Spleen (tissue), 11 donors: ENCODE measurements around the gene IGSF9B. TPM values are rescaled to one million over a fixed set of nuclear protein-coding genes. Genes with fewer than 3 reads are reported as not detected.

Experiments used
- DNase-seq: peaks from one replicate; pipeline ENCODE4 v3.0.0-alpha.2; 2020
- H3K27ac ChIP-seq, 8 donors: fragments of 200-600 bp; sonication (generic) in 7 of 8; 1 replicate in 4 of 8; 2 replicates in 4 of 8; pipeline versions ENCODE4 v1.5.0 to v1.8.0; 2016 to 2021; ENCODE audit warnings: inconsistent platforms in 4 of 8, mild to moderate bottlenecking in 4 of 8, moderate library complexity in 1 of 8
- H3K27me3 ChIP-seq, 7 donors: fragments of 200-600 bp; sonication (generic) in 6 of 7; replicated peaks in 1 of 7; 1 replicate in 4 of 7; 2 replicates in 3 of 7; pipeline versions ENCODE4 v1.5.0 to v1.8.0; 2016 to 2021; ENCODE audit warnings: inconsistent platforms in 3 of 7, mild to moderate bottlenecking in 1 of 7
- H3K36me3 ChIP-seq, 6 donors: fragments of 200-600 bp; sonication (generic) in 5 of 6; 1 replicate in 4 of 6; 2 replicates in 2 of 6; pipeline versions ENCODE4 v1.5.0 to v1.8.0; 2016 to 2021; ENCODE audit warnings: inconsistent platforms in 2 of 6
- H3K4me1 ChIP-seq, 6 donors: fragments of 200-600 bp; sonication (generic) in 5 of 6; 1 replicate in 3 of 6; 2 replicates in 3 of 6; pipeline versions ENCODE4 v1.5.0 to v1.8.0; 2016 to 2021; ENCODE audit warnings: inconsistent platforms in 3 of 6
- H3K4me3 ChIP-seq, 8 donors: fragments of 200-600 bp; sonication (generic) in 7 of 8; 1 replicate in 4 of 8; 2 replicates in 4 of 8; pipeline versions ENCODE4 v1.5.0 to v1.8.0; 2016 to 2021; ENCODE audit warnings: inconsistent platforms in 4 of 8, mild to moderate bottlenecking in 4 of 8, moderate library complexity in 2 of 8
- H3K9me3 ChIP-seq, 8 donors: fragments of 200-600 bp; sonication (generic) in 7 of 8; 1 replicate in 4 of 8; 2 replicates in 4 of 8; pipeline versions ENCODE4 v1.5.0 to v1.8.0; 2016 to 2021; ENCODE audit warnings: inconsistent platforms in 4 of 8
- POLR2A ChIP-seq, 3 donors: fragments of 450-650 bp; IDR thresholded peaks; one replicate each; pipeline ENCODE4 v1.5.1; 2017; ENCODE audit warnings: antibody characterized with exemption in 3 of 3, mild to moderate bottlenecking in 1 of 3
- POLR2AphosphoS5 ChIP-seq, 3 donors: sonication (generic); formaldehyde crosslinking; IDR thresholded peaks; one replicate each; pipeline ENCODE4 v1.5.1; 2017; ENCODE audit warnings: antibody characterized with exemption in 3 of 3
- WGBS, 5 donors: extraction: QIAGEN DNeasy Blood & Tissue Kit in 3 of 5; methylation state at CpG; one replicate each; pipeline versions ENCODE4 v1.1.5 to v1.1.7; 2013 to 2018; 5-methylcytosine and 5-hydroxymethylcytosine counted together
- intact Hi-C: fragments of 100-400 bp; cut with DNase I; formaldehyde crosslinking; loops from one replicate; pipeline ENCODE4 v1.15.0; 2023; ENCODE audit warnings: low total_unique reads
- polyA plus RNA-seq, 3 donors: library from polyadenylated mRNA; stranded (reverse); fragments of 200-250 nt; gene quantifications; one replicate each; pipeline ENCODE4 v1.2.1, GENCODE V29; 2013
- total RNA-seq, 7 donors: library from RNA; depleted of rRNA in 3 of 7; stranded (reverse); fragments of >200 nt in 3 of 7; fragmentation: NEBNext Ultra II Directional in 4 of 7; extraction: Animal tissue kit (Norgen Biotek cat#: 25700) in 4 of 7; gene quantifications; one replicate each; pipeline versions ENCODE4 v1.1.0 to v1.2.1, GENCODE V29; 2016 to 2021
- TF ChIP-seq, protein P1 (sequence below), 11 experiments: fragments of 200-600 bp in 7 of 11; fragments of 450-650 bp in 4 of 11; sonication (generic) in 4 of 11; IDR thresholded peaks in 8 of 11; conservative IDR thresholded peaks in 3 of 11; 1 replicate in 7 of 11; 2 replicates in 4 of 11; pipeline versions ENCODE4 v1.4.0 to v1.8.0; 2016 to 2021; ENCODE audit warnings: antibody characterized with exemption in 11 of 11, inconsistent platforms in 4 of 11, mild to moderate bottlenecking in 1 of 11
- donor health status: healthy with polysubstance abuse.
- donor health status: DM: no; HTN: no; CAD: no; lungs with moderate emphysema.
- donor health status: DM: no; HTN: no; CAD: no.
- donor health status: Bipolar disorder and iron deficiency.
- donor health status: healthy.
- donor health status: DM: no; HTN: no; CAD: no.
- donor health status: DM: yes; HTN: yes; CAD: no.

Gene IGSF9B
- total and polyA plus RNA-seq, 10 donors, result 0.50 to 11.2 (median 3.9) TPM

DNA sequence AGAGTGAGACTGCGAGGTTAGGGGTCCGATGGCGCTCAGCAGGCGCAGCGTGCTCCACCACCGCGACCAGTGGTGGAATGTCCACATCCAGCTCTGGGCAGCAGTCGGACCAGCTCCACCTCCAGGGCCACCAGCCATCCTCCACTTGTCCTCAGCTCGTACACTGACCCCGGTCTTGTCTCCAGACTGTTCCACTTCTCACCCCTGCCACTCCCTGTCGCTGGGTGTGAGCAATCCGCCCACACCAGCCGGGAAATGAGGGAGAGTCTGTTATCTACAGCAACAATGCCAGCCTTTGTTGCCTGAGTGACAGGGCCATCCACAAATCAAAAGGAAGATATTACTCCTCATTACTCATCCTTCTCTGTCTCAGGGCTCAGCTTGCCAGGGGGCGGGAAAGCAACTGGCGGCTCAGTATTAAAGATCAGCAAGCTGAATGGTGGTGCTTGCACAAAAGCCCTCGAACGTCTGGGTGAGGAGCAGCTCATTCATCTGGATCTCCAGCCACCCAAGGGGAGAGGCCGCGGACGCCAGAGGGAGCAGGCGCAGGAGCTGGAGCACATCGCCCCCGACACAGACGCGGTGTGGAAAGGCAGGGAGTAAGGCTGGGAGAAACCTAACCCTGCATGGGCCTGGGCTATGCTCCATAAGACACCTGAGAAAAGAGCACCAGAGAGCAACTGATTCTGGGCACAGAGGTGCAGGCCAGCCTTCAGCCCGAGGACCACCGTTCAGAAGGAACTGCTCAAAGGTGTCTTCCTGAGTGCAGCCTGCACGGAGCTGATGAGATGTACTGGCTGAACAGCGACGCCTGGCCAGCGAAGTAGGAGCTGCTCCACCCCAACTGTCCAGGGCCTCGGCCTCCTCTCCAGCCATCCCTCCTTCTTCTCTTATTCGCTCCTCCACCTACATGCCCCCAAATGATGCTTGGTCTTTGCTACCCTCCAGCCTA is 21.9 kb downstream of the IGSF9B start:
- Histone ChIP-seq H3K27me3 (peaks cover 0 to 2% (median 0%) of the 10 kb centered on the region in 7 donors), H3K9me3 (no peaks in the 10 kb centered on the region), H3K36me3 (peaks cover 0 to 22% (median 0%) of the 10 kb centered on the region in 6 donors), H3K27ac (no peak overlapping the region), H3K4me3 (no peak overlapping the region), H3K4me1 (no peaks in the 10 kb centered on the region)
- intact Hi-C loops, result no loop called here
- WGBS, 5 donors, result 88 to 92% (median 89%) methylated on average over 33 of the region's 33 CpGs
- TF ChIP-seq POLR2AphosphoS5 (IDR thresholded peaks at IDR 0.05), result no peak
- peak; percentile 72 for DNase-seq

DNA sequence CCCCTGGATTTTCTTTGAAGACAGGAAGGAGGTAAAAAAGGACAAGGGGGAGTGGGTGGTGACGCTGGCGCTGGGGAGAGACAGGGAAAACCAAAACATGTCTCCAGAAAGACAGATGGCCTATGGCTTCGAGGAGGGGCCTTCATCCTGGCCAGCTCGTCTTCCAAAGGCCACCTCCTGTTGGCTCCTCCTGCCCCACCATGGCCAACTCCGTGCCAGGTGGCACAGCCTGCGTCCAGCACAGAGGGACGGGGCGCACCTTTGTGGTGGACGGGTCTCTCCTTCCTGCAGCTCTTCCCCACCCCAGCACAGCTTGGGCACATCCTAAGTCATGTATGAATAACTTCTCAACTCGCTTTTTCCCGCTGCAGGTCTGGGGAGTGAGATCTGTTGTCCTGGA is 22.7 kb downstream of the IGSF9B start:
- Histone ChIP-seq H3K27me3 (peaks cover 0 to 7% (median 0%) of the 10 kb centered on the region in 7 donors), H3K36me3 (peaks cover 0 to 22% (median 0%) of the 10 kb centered on the region in 6 donors), H3K4me3 (no peak overlapping the region), H3K4me1 (peaks cover 0 to 1% (median 0%) of the 10 kb centered on the region in 6 donors), H3K27ac (no peak overlapping the region), H3K9me3 (no peaks in the 10 kb centered on the region)
- DNase-seq, result no peak
- WGBS, 5 donors, result 79 to 84% (median 82%) methylated on average over 11 of the region's 11 CpGs
- TF ChIP-seq POLR2A (IDR thresholded peaks at IDR 0.05), result no peak
- TF ChIP-seq, protein P1, sequence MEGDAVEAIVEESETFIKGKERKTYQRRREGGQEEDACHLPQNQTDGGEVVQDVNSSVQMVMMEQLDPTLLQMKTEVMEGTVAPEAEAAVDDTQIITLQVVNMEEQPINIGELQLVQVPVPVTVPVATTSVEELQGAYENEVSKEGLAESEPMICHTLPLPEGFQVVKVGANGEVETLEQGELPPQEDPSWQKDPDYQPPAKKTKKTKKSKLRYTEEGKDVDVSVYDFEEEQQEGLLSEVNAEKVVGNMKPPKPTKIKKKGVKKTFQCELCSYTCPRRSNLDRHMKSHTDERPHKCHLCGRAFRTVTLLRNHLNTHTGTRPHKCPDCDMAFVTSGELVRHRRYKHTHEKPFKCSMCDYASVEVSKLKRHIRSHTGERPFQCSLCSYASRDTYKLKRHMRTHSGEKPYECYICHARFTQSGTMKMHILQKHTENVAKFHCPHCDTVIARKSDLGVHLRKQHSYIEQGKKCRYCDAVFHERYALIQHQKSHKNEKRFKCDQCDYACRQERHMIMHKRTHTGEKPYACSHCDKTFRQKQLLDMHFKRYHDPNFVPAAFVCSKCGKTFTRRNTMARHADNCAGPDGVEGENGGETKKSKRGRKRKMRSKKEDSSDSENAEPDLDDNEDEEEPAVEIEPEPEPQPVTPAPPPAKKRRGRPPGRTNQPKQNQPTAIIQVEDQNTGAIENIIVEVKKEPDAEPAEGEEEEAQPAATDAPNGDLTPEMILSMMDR (IDR thresholded peaks at IDR 0.05 in 8 of 11, conservative IDR thresholded peaks at IDR 0.05 in 3 of 11), result no peak
- no peak for TF ChIP-seq POLR2AphosphoS5 (IDR thresholded peaks at IDR 0.05)
- intact Hi-C loops, result no loop called here

DNA sequence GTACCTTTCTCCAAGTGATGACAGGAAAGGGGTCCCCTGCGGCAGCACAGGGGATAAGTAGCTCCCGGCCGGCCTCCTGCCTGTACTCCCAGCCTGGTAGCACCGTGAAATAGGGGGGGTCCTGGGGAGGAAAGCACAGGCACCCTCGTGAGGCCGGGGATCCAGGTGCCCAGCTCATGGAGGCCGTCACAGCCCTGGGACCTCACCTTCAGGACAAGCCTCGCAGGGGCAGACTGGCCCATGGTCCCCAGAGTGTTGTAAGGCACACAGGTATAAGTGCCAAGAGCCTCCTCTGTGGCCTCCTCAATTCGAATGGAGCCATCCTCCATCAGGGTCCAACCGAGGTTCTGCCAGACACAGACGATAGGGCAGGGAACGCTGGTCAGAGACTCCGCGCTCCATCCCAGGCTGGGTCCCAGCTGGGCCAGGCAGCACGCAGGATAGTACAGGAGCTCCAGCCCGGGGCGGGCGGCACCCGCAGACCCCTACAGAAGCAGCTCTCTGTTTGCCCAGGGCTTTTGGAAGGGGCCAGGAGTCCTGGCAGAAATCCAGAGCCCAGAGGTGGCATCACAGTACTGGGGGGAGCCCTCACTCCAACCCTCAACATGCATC is 25.2 kb downstream of the IGSF9B start:
- H3K27me3 ChIP-seq, result peaks cover 0 to 18% (median 0%) of the 10 kb centered on the region in 7 donors
- no peaks in the 10 kb centered on the region for H3K9me3 ChIP-seq
- peaks cover 5 to 19% (median 14%) of the 10 kb centered on the region in 6 donors for H3K4me1 ChIP-seq
- no peak overlapping the region for H3K27ac ChIP-seq
- 82 to 97% (median 95%) methylated on average over 4 to 19 of the region's 19 CpGs for WGBS, 5 donors
- H3K36me3 ChIP-seq, result peaks cover 0 to 10% (median 0%) of the 10 kb centered on the region in 6 donors
- intact Hi-C loops, result no loop called here
- DNase-seq, result no peak
- TF ChIP-seq, protein P1 (IDR thresholded peaks at IDR 0.05 in 8 of 11, conservative IDR thresholded peaks at IDR 0.05 in 3 of 11), result no peak
- TF ChIP-seq POLR2AphosphoS5 (IDR thresholded peaks at IDR 0.05), result no peak
- TF ChIP-seq POLR2A (IDR thresholded peaks at IDR 0.05), result no peak
- H3K4me3 ChIP-seq, result no peak overlapping the region

DNA sequence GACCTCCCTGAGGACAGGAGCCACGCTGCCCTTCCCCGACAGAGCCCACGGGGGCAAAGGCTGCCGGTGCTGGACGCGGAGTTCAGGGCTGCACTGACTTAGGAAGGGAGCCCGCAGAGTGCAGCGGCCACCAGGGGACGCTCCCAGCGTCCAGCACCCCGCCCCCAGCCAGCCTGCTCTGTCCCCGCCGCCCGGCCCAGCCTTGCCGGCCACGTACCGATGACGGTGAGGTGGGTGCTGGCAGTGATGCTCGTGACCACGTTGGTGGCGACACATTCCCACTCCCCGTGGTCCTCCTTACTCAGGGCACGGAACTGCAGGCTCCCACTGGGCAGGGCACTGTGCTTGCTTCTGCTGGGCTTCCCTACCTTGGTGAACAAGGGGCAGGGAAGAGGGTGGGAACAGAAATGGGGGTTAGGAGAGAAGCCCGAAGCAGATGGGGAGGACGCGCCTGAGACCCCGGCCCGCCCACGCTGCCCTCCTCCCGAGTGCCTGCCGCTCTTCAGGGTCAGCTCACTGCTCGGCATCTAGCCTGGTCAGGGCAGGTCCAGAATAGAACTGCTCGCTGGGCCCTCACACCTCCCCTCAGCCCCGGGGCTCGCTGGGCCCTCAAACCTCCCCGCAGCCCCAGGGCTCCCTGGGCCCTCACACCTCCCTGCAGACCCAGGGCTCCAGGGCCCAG is 25.9 kb downstream of the IGSF9B start:
- no peak for DNase-seq
- peaks cover 5 to 19% (median 14%) of the 10 kb centered on the region in 6 donors for H3K4me1 ChIP-seq
- no peak for TF ChIP-seq POLR2A (IDR thresholded peaks at IDR 0.05)
- TF ChIP-seq, protein P1 (IDR thresholded peaks at IDR 0.05 in 8 of 11, conservative IDR thresholded peaks at IDR 0.05 in 3 of 11), result peak in 4 of 11 experiments; percentile 12 to 29 (median 22)
- intact Hi-C loops, result no loop called here
- 78 to 88% (median 87%) methylated on average over 19 to 36 of the region's 36 CpGs for WGBS, 5 donors
- H3K4me3 ChIP-seq, result no peak overlapping the region
- no peaks in the 10 kb centered on the region for H3K9me3 ChIP-seq
- peaks cover 0 to 18% (median 0%) of the 10 kb centered on the region in 7 donors for H3K27me3 ChIP-seq
- H3K36me3 ChIP-seq, result peaks cover 0 to 7% (median 0%) of the 10 kb centered on the region in 6 donors
- H3K27ac ChIP-seq, result no peak overlapping the region
